Nephron (organoid): ENCODE results near the gene SEC14L3.

ENCODE experiments used
- H3K27ac Mint-ChIP-seq, 3 experiments: 2 replicates each; pipeline ENCODE4 v1.8.0; 2020; ENCODE audit warnings: mixed read lengths in 3 of 3, mild to moderate bottlenecking in 2 of 3, moderate library complexity in 1 of 3
- H3K27me3 Mint-ChIP-seq: 2 replicates; pipeline ENCODE4 v1.8.0; 2021; ENCODE audit warnings: low read depth, mild to moderate bottlenecking, moderate library complexity, mixed read lengths
- H3K36me3 Mint-ChIP-seq: 2 replicates; pipeline ENCODE4 v1.8.0; 2020; ENCODE audit warnings: low read depth, mixed read lengths
- H3K4me1 Mint-ChIP-seq: 2 replicates; pipeline ENCODE4 v1.8.0; 2020; ENCODE audit warnings: mixed read lengths
- H3K4me3 Mint-ChIP-seq, 3 experiments: 2 replicates each; pipeline ENCODE4 v1.8.0; 2020; ENCODE audit warnings: mild to moderate bottlenecking in 3 of 3, mixed read lengths in 3 of 3, moderate library complexity in 2 of 3
- H3K9me3 Mint-ChIP-seq: 2 replicates; pipeline ENCODE4 v1.8.0; 2020; ENCODE audit warnings: mixed read lengths
- TF ChIP-seq, protein P1 (sequence below), 3 experiments: fragments of 200-600 bp; sonication (generic); IDR thresholded peaks; one replicate each; pipeline ENCODE4 v1.5.0; 2021; ENCODE audit warnings: antibody characterized with exemption in 3 of 3; ENCODE audit not compliant: unreplicated experiment in 3 of 3

Gene SEC14L3

DNA sequence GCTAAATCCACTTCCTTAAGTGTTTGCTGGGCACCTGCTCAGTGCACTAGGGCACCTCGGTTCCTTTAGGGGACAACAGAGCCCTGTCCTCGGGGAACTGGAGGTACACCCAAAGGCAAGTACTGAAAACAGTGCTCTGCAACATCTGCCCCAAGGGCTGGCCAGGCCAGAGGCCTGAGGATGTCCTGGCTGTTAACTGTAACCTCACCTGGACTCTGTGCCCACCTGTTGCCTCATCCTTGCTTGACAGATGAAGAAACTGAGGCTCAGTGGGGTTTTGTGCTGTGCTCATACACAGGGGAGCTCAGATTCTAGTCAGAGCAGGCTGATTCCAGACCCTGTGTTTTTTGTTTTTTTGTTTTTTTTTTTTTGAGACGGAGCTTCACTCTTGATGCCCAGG, 31.1 kb upstream of the SEC14L3 start:
- no peak overlapping the region for H3K4me3 Mint-ChIP-seq
- H3K27ac Mint-ChIP-seq = no peak overlapping the region
- TF ChIP-seq, protein P1, sequence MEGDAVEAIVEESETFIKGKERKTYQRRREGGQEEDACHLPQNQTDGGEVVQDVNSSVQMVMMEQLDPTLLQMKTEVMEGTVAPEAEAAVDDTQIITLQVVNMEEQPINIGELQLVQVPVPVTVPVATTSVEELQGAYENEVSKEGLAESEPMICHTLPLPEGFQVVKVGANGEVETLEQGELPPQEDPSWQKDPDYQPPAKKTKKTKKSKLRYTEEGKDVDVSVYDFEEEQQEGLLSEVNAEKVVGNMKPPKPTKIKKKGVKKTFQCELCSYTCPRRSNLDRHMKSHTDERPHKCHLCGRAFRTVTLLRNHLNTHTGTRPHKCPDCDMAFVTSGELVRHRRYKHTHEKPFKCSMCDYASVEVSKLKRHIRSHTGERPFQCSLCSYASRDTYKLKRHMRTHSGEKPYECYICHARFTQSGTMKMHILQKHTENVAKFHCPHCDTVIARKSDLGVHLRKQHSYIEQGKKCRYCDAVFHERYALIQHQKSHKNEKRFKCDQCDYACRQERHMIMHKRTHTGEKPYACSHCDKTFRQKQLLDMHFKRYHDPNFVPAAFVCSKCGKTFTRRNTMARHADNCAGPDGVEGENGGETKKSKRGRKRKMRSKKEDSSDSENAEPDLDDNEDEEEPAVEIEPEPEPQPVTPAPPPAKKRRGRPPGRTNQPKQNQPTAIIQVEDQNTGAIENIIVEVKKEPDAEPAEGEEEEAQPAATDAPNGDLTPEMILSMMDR (IDR thresholded peaks at IDR 0.05; ENCODE audit: unreplicated experiment in 3 of 3) = no peak
- H3K27me3 Mint-ChIP-seq = no peaks in the 10 kb centered on the region
- no peaks in the 10 kb centered on the region for H3K4me1 Mint-ChIP-seq
- no peaks in the 10 kb centered on the region for H3K9me3 Mint-ChIP-seq
- no peaks in the 10 kb centered on the region for H3K36me3 Mint-ChIP-seq

DNA sequence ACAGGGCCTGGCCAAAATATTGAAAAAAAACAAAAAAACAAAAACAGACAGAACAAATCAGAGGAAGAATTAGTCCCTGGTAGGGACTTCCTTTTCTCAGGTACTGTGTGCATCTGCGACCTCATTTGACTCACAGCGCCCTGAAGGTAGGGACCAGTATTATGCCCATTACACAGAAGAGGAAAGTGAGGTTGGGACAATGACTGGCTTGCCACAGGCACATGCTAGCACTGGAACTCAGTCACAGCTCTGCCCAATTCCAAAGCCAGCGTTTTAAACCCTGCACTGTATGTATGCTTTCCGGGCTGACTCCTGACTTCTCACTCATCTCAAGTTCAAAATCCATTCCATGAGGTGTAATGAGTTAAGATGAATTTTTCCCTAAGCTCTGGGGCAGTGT, 30.3 kb upstream of the SEC14L3 start:
- TF ChIP-seq, protein P1 (IDR thresholded peaks at IDR 0.05; ENCODE audit: unreplicated experiment in 3 of 3) = no peak
- Mint-ChIP-seq H3K4me3 (no peak overlapping the region), H3K27ac (no peak overlapping the region), H3K4me1 (no peaks in the 10 kb centered on the region), H3K36me3 (no peaks in the 10 kb centered on the region), H3K9me3 (no peaks in the 10 kb centered on the region), H3K27me3 (peaks cover 5% of the 10 kb centered on the region)

DNA sequence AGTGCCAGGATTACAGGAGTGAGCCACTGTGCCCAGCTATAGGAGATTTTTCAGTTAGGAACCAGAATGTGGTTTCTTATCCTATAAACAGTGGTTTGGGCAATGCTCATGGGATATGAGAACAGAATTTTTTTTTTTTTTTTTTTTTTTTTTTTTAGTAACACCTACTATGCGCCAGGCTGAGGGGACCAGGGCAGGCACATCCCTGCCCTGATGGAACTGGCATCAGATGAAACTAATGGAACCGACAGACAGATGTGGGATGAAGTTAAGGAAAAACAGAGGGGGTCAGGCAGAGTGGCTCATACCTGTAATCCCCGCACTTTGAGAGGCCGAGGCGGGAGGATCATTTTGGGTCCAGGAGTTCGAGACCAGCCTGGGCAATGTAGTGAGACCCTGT, 28.8 kb upstream of the SEC14L3 start:
- no peaks in the 10 kb centered on the region for H3K9me3 Mint-ChIP-seq
- H3K36me3 Mint-ChIP-seq = no peaks in the 10 kb centered on the region
- TF ChIP-seq, protein P1 (IDR thresholded peaks at IDR 0.05; ENCODE audit: unreplicated experiment in 3 of 3) = no peak
- H3K4me3 Mint-ChIP-seq = no peak overlapping the region
- no peaks in the 10 kb centered on the region for H3K4me1 Mint-ChIP-seq
- H3K27me3 Mint-ChIP-seq = peaks cover 5% of the 10 kb centered on the region
- H3K27ac Mint-ChIP-seq = no peak overlapping the region

DNA sequence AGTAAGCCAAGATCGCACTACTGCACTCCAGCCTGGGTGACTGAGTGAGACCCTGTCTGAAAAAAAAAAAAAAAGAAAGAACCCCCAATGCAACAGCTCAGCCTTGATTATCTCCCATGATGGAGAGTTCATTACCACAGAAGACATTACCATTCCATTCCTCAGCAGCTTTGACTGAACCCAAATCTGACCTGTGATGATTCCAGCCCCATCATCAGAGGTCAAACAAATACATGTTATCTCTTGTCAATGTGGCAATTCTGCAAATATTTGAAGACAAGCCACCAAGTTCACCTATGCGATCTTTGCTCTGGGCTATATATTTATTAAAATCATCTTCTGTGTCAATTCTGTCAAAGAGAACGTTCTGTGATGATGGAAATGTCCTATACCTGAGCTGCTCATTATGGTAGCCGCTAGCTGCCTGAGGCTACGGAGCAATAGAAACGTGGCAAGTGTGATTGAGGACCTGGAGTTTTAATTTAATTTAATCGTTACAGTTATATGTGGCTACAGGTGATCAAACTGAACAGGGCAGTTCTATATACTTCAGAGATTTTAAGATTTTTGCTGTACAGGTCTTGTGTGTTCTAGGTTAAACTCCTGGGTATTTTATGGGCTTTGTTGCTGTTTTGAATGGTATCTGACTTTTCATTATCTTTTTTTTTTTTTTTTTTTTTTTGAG, 25.8 kb upstream of the SEC14L3 start:
- Mint-ChIP-seq H3K4me3 (no peak overlapping the region), H3K4me1 (no peaks in the 10 kb centered on the region), H3K27me3 (peaks cover 11% of the 10 kb centered on the region), H3K27ac (no peak overlapping the region), H3K9me3 (peaks cover 3% of the 10 kb centered on the region), H3K36me3 (no peaks in the 10 kb centered on the region)
- TF ChIP-seq, protein P1 (IDR thresholded peaks at IDR 0.05; ENCODE audit: unreplicated experiment in 3 of 3) = no peak

DNA sequence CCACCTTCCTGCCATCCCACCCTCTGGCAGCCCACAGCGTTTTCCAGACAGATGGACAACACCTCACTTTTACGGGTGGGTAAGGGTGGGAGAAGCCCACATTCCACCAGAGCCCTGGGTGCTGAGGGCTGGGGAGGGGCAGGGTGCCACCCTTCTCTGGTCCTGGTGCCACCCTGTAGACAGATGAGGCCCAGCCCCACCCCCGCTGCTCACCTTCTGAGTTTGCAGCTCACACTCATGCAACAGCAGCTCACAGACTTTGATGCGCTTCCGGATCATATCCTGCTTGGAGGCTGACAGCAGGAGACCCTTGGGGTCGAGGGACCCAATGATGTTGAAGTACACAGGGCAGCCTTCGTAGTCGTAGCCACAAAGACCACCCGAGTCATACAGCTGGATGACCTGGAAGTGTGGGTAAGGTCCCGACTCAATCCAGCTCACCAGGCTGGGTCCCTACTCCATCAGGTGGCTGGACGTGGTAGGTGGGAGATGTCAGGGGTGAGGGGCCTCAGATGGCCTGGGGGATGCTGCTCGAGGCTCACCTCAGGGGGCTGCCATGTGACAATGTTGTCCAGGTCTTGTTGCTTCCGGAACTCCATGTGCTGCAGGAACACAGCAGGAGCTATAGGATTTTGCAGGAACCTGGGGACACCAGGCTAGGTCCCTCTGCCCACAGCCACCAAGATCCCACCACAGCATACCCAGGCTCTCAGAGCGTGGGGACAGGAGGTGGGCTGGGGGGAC, 23.4 kb upstream of the SEC14L3 start:
- Mint-ChIP-seq H3K27ac (no peak overlapping the region), H3K9me3 (peaks cover 3% of the 10 kb centered on the region), H3K4me1 (no peaks in the 10 kb centered on the region), H3K4me3 (no peak overlapping the region), H3K27me3 (peaks cover 23% of the 10 kb centered on the region), H3K36me3 (no peaks in the 10 kb centered on the region)
- TF ChIP-seq, protein P1 (IDR thresholded peaks at IDR 0.05; ENCODE audit: unreplicated experiment in 3 of 3) = no peak

DNA sequence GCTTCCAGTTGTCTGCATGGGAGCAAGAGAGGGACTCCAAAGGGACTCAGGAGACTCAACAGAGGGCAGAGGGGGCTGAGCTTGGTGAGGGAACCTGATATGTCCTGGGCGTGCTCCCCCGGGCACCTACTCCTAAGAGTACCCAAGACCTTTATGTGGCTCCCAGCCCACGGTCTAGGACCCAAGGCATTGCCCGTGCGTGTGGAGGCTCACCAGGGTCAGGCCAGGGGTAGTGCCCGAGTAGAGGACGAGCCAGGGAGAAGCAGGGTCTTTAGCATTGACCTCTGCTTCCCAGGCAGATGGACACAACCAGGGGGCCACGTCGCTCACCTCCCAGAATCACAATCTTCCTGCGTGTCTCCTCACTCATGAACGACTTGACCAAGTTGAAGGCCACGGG, 20.3 kb upstream of the SEC14L3 start:
- H3K4me1 Mint-ChIP-seq = no peaks in the 10 kb centered on the region
- no peaks in the 10 kb centered on the region for H3K36me3 Mint-ChIP-seq
- TF ChIP-seq, protein P1 (IDR thresholded peaks at IDR 0.05; ENCODE audit: unreplicated experiment in 3 of 3) = no peak
- no peak overlapping the region for H3K4me3 Mint-ChIP-seq
- H3K27me3 Mint-ChIP-seq = peaks cover 23% of the 10 kb centered on the region
- peaks cover 3% of the 10 kb centered on the region for H3K9me3 Mint-ChIP-seq
- no peak overlapping the region for H3K27ac Mint-ChIP-seq
